Omental fat pad (tissue), 4 donors: ENCODE data around the gene C9orf72. TPM values are rescaled to one million over a fixed set of nuclear protein-coding genes. Genes with fewer than 3 reads are reported as not detected.

Experiments
- ATAC-seq: fragments of 150-250 bp; one replicate; pipeline ENCODE4 v1.9.1; 2016; ENCODE audit warnings: mild to moderate bottlenecking, moderate library complexity; ENCODE audit not compliant: low FRiP score
- DNase-seq: peaks from one replicate; pipeline ENCODE4 v3.0.0-alpha.2; 2019; ENCODE audit warnings: low spot score
- CTCF ChIP-seq, 3 donors: fragments of 450-650 bp; IDR thresholded peaks; one replicate each; pipeline ENCODE4 v1.5.1; 2016 to 2017; ENCODE audit warnings: antibody characterized with exemption in 3 of 3, mild to moderate bottlenecking in 3 of 3, moderate library complexity in 2 of 3
- total RNA-seq, 4 donors: library from RNA; depleted of rRNA; stranded (reverse); fragments of >200 nt; gene quantifications; one replicate each; pipeline ENCODE4 v1.1.0, GENCODE V29; 2016

The C9orf72 gene
- total RNA-seq, 4 donors from 2014 or later = 28.6 to 48.6 (median 31.2) TPM

DNA sequence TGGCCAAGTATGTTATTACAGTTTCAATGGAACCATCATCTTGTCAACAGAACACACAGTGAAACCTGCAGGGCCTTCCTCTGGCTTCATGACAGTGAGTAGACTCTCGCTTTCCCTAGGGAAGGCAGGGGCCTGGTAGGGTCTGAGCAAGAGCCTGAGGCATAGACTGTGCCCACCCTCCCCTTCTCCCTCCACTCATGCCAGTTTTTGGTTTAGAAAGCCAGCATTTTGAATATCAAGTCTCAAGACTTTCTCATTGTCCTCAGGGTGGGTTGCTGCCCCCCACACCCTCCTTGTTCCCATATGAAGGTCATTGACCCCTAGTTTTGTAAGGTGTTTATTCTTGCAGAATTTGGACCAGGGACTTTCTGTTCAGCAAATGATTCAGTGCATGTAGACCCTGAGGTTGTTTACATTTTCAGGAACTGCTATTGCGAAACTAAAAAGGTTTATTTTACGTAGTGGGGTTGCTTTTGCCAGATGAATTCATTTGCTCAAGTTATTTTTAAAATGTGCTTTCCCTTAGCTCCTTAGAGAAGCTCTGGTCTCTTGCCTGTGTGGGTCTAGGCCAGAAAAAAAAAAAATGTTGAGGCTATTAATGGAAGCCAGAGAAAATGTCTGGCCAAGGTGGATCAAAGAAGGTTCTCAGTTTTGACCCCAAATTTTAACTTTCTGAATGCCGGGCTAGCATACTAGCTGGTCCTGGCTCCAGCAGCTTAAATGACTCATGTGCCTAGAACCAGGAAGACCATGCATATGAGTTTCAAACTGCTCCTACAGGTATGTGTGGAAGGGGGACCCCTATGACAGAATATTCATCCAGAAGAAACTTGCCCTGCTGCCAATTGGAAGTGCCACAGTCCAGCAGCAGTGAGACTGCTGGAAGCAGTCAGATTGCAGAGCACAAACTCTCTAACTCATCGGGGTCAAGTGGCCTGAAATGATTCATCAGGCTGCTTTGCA, 33.5 kb downstream of the C9orf72 start:
- DNase-seq (no peak), ATAC-seq (peak; percentile 80)
- no peak for TF ChIP-seq CTCF (IDR thresholded peaks at IDR 0.05)

DNA sequence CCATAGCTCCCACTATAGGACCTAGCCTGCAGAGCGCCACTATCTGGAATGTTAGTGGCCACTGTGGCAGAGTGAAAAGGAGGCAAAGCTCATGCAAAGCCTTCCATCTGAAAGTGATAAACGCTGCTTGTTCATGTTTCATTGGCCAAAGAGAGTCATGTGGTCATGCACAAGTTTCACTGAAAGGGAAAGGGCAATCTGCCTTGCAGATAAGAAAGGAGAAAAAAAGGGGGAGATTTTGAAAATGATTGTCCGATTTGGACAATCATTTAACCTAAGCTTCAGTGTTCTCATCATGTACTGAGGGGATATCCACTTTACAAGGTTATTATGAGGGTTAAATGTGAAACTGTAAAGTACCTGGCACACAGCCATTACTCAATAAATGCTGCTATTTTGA, 34.6 kb downstream of the C9orf72 start:
- no peak for ATAC-seq
- DNase-seq = no peak
- no peak for TF ChIP-seq CTCF (IDR thresholded peaks at IDR 0.05)

DNA sequence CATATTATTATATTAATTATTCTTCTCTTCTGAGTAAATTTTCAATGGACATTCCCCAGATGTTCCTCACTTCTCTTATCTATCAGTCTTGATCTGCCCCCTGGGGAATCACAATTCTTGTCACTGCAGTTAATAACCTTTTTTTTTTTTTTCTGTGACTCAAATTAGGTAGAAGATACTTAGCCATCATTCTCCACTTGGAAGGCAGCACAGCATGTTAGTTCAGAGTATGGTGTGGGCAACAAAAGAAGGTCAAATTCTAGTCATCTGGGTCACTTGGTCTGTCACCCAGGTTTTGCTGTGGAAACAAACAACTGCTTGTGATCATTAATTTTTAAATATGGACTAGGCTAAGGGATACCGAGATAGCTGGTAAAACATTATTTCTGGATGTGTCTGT, 35.5 kb downstream of the C9orf72 start:
- ATAC-seq (no peak), DNase-seq (no peak)
- no peak for TF ChIP-seq CTCF (IDR thresholded peaks at IDR 0.05)

GRCh38 chr9:27537027-27537435, 36.2 kb downstream of the C9orf72 start:
- DNase-seq (no peak), ATAC-seq (no peak)
- no peak for TF ChIP-seq CTCF (IDR thresholded peaks at IDR 0.05)

DNA sequence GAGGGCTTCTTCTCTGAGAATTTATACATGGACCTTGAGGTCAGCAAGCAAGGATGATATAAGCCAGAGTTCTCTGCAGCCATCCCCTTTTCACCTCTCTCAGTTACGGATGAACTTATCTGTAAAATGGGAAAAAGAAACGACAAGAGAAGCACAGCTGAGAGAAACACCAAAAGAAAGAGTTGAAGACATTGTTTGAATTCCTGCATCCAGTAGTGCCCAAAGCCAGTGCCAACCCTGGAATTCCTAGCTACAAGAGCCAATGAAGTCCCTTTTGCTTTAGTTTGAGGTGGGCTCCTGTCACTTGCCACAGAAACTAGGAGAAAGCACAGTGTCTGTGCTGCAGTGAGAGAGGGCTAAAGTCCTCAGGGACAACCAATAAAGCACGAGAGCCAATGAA, 37.1 kb downstream of the C9orf72 start:
- ATAC-seq (no peak), DNase-seq (no peak)
- TF ChIP-seq CTCF (IDR thresholded peaks at IDR 0.05) = no peak

GRCh38 chr9:27535701-27536118, 37.6 kb downstream of the C9orf72 start:
- ATAC-seq = no peak
- no peak for DNase-seq
- TF ChIP-seq CTCF (IDR thresholded peaks at IDR 0.05) = no peak
